Measurements from ENCODE around the gene SCAF8.

The SCAF8 gene

DNA sequence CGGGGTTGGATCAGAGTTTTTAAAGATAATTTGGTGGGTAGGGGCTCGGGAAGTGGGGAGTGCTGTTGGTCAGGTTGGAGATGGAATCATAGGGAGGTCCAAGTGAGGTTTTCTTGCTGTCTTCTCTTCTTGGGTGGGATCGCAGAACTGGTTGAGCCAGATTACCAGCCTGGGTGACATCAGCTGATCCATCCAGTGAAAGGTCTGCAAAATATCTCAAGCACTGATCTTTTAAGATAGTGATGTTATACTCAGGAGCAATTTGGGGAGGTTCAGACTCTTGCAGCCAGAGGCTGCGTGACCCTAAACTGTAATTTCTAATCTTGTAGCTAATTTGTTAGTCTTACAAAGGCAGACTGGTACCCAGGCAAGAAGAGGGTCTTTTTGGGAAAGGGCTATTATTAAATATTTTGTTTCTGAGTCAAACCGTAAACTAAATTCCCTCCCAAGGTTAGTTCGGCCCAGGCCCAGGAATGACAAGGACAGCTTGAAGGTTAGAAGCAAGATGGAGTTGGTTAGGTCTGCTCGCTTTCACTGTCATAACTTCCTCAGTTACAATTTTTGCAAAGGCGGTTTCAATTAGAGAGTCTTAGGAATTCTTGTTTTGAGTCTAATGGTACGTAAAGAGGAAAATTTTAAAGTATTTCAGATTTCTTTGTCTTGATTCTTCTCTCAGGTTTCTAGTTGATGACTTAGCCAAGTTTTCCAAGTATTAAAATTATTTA is 53.1 kb downstream of the SCAF8 start:
- H2AFZ ChIP-seq (ENCODE audit: low read depth, low read length, severe bottlenecking): no peak overlapping the region
- H3K27me3 ChIP-seq (ENCODE audit: low read length): no peaks in the 10 kb centered on the region
- peaks cover 11% of the 10 kb centered on the region; the same call in 1 of the 2 replicates for H4K20me1 ChIP-seq (ENCODE audit: low read depth, low read length)
- TF ChIP-seq EZH2phosphoT487 (conservative IDR thresholded peaks at IDR 0.05; ENCODE audit: low read length): no peak
- TF ChIP-seq, protein P1, sequence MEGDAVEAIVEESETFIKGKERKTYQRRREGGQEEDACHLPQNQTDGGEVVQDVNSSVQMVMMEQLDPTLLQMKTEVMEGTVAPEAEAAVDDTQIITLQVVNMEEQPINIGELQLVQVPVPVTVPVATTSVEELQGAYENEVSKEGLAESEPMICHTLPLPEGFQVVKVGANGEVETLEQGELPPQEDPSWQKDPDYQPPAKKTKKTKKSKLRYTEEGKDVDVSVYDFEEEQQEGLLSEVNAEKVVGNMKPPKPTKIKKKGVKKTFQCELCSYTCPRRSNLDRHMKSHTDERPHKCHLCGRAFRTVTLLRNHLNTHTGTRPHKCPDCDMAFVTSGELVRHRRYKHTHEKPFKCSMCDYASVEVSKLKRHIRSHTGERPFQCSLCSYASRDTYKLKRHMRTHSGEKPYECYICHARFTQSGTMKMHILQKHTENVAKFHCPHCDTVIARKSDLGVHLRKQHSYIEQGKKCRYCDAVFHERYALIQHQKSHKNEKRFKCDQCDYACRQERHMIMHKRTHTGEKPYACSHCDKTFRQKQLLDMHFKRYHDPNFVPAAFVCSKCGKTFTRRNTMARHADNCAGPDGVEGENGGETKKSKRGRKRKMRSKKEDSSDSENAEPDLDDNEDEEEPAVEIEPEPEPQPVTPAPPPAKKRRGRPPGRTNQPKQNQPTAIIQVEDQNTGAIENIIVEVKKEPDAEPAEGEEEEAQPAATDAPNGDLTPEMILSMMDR (IDR thresholded peaks at IDR 0.05; ENCODE audit: insufficient read depth, low read length, poor library complexity, severe bottlenecking): no peak
- peaks cover 19% of the 10 kb centered on the region for H3K36me3 ChIP-seq (ENCODE audit: low read length)
- H3K4me2 ChIP-seq (ENCODE audit: low read depth, low read length, poor library complexity, severe bottlenecking): no peak overlapping the region
- H3K27ac ChIP-seq (ENCODE audit: low read depth, low read length): no peak overlapping the region
- H3F3A ChIP-seq (ENCODE audit: insufficient read depth): peaks cover 5% of the 10 kb centered on the region; the same call in 1 of the 2 replicates
- no peaks in the 10 kb centered on the region for H3K9me2 ChIP-seq (replicated peaks; ENCODE audit: insufficient read depth, low read length)
- no peaks in the 10 kb centered on the region for H3K9me3 ChIP-seq (ENCODE audit: insufficient read depth, low read length)
- peaks cover 57% of the 10 kb centered on the region for H3K79me2 ChIP-seq (ENCODE audit: insufficient read depth, low read length)
- H3K9ac ChIP-seq (ENCODE audit: low read length): no peak overlapping the region
- H3K4me3 ChIP-seq (ENCODE audit: insufficient read depth, low read length, poor library complexity, severe bottlenecking): no peak overlapping the region

DNA sequence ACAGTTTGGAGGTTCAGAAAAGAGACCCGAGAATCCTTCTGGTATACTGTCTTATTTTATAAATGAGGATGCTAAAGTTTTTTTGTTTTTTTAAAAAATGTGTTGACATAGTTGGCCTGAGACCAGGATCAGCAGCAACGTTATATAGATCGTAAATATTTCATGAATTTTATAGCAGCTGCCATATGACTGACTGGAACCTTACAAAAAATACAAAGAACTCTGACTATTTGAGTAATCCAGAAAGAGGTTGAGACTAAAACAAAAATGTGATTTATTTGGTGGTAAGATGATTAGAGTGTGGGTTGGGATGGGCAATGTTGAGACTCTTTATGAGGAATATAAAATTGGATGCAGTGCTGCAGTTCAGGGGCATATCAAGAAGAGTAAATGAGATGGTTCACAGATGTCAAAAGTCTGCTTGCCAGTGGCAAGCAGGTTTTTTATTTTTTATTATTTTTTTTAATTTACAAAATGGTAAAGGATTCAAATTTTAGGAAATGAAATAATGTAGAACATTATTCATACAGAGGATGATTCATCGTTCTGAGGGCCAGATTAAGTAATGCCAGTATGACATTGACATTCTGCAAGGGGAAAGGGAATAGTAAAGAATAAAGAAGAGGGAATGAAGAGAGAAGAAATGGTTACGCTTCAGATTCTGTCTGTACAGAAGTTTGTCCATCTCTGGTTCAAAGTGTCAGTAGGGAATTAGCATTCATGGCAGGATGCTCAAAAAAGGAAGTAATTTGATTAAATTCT is 58.5 kb downstream of the SCAF8 start:
- Histone ChIP-seq H3K4me2 (ENCODE audit: low read depth, low read length, poor library complexity, severe bottlenecking) (no peak overlapping the region), H3K4me3 (ENCODE audit: insufficient read depth, low read length, poor library complexity, severe bottlenecking) (no peak overlapping the region), H3F3A (ENCODE audit: insufficient read depth) (peaks cover 26% of the 10 kb centered on the region), H3K9me3 (ENCODE audit: insufficient read depth, low read length) (no peaks in the 10 kb centered on the region), H3K79me2 (ENCODE audit: insufficient read depth, low read length) (peaks cover 29% of the 10 kb centered on the region; the same call in 1 of the 2 replicates), H3K9ac (ENCODE audit: low read length) (no peak overlapping the region), H4K20me1 (ENCODE audit: low read depth, low read length) (peaks cover 9% of the 10 kb centered on the region; the same call in 1 of the 2 replicates), H2AFZ (ENCODE audit: low read depth, low read length, severe bottlenecking) (no peak overlapping the region), H3K27me3 (ENCODE audit: low read length) (no peaks in the 10 kb centered on the region), H3K9me2 (replicated peaks; ENCODE audit: insufficient read depth, low read length) (no peaks in the 10 kb centered on the region), H3K36me3 (ENCODE audit: low read length) (peaks cover 45% of the 10 kb centered on the region), H3K27ac (ENCODE audit: low read depth, low read length) (no peak overlapping the region)
- no peak for TF ChIP-seq EZH2phosphoT487 (conservative IDR thresholded peaks at IDR 0.05; ENCODE audit: low read length)
- TF ChIP-seq, protein P1 (IDR thresholded peaks at IDR 0.05; ENCODE audit: insufficient read depth, low read length, poor library complexity, severe bottlenecking): no peak

DNA sequence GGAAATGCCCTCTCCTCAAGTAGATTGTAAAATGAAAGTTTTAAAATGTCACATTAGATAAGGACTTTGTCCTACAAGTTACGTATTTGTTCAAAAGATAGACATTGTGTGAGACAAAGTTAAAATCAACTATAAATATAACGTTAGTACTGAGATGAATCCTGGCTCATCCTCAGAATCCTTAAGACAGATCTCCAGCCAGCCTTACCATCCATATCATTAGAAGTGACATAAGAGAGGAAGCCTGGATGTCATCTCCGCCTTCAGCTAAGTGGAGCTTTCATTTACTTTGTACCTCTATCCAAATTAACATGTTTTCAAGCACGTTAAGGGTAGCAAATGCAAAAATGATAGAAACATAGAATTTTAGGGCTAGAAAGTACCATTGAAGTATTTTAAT is 59.1 kb downstream of the SCAF8 start:
- no peak overlapping the region for H2AFZ ChIP-seq (ENCODE audit: low read depth, low read length, severe bottlenecking)
- peaks cover 9% of the 10 kb centered on the region; the same call in 1 of the 2 replicates for H4K20me1 ChIP-seq (ENCODE audit: low read depth, low read length)
- H3K27ac ChIP-seq (ENCODE audit: low read depth, low read length): no peak overlapping the region
- H3K36me3 ChIP-seq (ENCODE audit: low read length): peaks cover 45% of the 10 kb centered on the region
- H3F3A ChIP-seq (ENCODE audit: insufficient read depth): peaks cover 26% of the 10 kb centered on the region
- no peak overlapping the region for H3K4me2 ChIP-seq (ENCODE audit: low read depth, low read length, poor library complexity, severe bottlenecking)
- peaks cover 24% of the 10 kb centered on the region; the same call in 1 of the 2 replicates for H3K79me2 ChIP-seq (ENCODE audit: insufficient read depth, low read length)
- H3K9me2 ChIP-seq (replicated peaks; ENCODE audit: insufficient read depth, low read length): no peaks in the 10 kb centered on the region
- no peak overlapping the region for H3K4me3 ChIP-seq (ENCODE audit: insufficient read depth, low read length, poor library complexity, severe bottlenecking)
- TF ChIP-seq, protein P1 (IDR thresholded peaks at IDR 0.05; ENCODE audit: insufficient read depth, low read length, poor library complexity, severe bottlenecking): no peak
- TF ChIP-seq EZH2phosphoT487 (conservative IDR thresholded peaks at IDR 0.05; ENCODE audit: low read length): no peak
- H3K27me3 ChIP-seq (ENCODE audit: low read length): no peaks in the 10 kb centered on the region
- no peaks in the 10 kb centered on the region for H3K9me3 ChIP-seq (ENCODE audit: insufficient read depth, low read length)
- no peak overlapping the region for H3K9ac ChIP-seq (ENCODE audit: low read length)

All from SU-DHL-6 (cell line).